H9 (cell line): ENCODE data around the gene ZC3H10. TPM values are rescaled to one million over a fixed set of nuclear protein-coding genes. Genes with fewer than 3 reads are reported as not detected.

Experiments used
- DNase-seq: peaks from one replicate; pipeline ENCODE4 v3.0.0-alpha.2; 2017
- H2AFZ ChIP-seq: one replicate; pipeline ENCODE4 v1.6.1; 2013; ENCODE audit warnings: mild to moderate bottlenecking, low read length, control low read depth, moderate library complexity
- H2AK5ac ChIP-seq: 2 replicates; pipeline ENCODE4 v1.6.1; 2013; ENCODE audit warnings: low read length, control low read depth, mixed read lengths; ENCODE audit not compliant: insufficient read length
- H2BK120ac ChIP-seq: one replicate; pipeline ENCODE4 v1.6.1; 2013; ENCODE audit warnings: low read depth, mild to moderate bottlenecking, low read length, control low read depth, inconsistent platforms; ENCODE audit not compliant: poor library complexity, severe bottlenecking
- H2BK12ac ChIP-seq: 2 replicates; pipeline ENCODE4 v1.6.1; 2013; ENCODE audit warnings: low read length, control low read depth, mixed read lengths, low read depth; ENCODE audit not compliant: insufficient read length
- H2BK15ac ChIP-seq: 2 replicates; pipeline ENCODE4 v1.6.1; 2013; ENCODE audit warnings: low read depth, low read length, control low read depth
- H2BK20ac ChIP-seq: one replicate; pipeline ENCODE4 v1.6.1; 2013; ENCODE audit warnings: low read depth, mild to moderate bottlenecking, low read length, control low read depth, inconsistent platforms; ENCODE audit not compliant: poor library complexity, severe bottlenecking
- H2BK5ac ChIP-seq: 2 replicates; pipeline ENCODE4 v1.6.1; 2013; ENCODE audit warnings: low read length, control low read depth, mixed read lengths; ENCODE audit not compliant: insufficient read length
- H3K14ac ChIP-seq: 2 replicates; pipeline ENCODE4 v1.6.1; 2013; ENCODE audit warnings: low read length, control low read depth; ENCODE audit not compliant: insufficient read depth
- H3K18ac ChIP-seq: 2 replicates; pipeline ENCODE4 v1.6.1; 2013; ENCODE audit warnings: low read depth, mild to moderate bottlenecking, mixed read lengths, low read length, control low read depth; ENCODE audit not compliant: insufficient read length
- H3K23ac ChIP-seq: 2 replicates; pipeline ENCODE4 v1.6.1; 2013; ENCODE audit warnings: low read length, control low read depth, mixed read lengths, low read depth; ENCODE audit not compliant: insufficient read length
- H3K23me2 ChIP-seq: 2 replicates; pipeline ENCODE4 v1.6.1; 2013; ENCODE audit warnings: low read depth, mild to moderate bottlenecking, mixed read lengths, low read length, control low read depth; ENCODE audit not compliant: insufficient read length, poor library complexity, severe bottlenecking
- H3K27ac ChIP-seq: 2 replicates; pipeline ENCODE4 v1.5.1; 2013; ENCODE audit warnings: low read length, control low read depth, mixed read lengths, low read depth; ENCODE audit not compliant: insufficient read length
- H3K27me3 ChIP-seq: 2 replicates; pipeline ENCODE4 v1.6.1; 2013; ENCODE audit warnings: low read length, control low read depth, inconsistent platforms; ENCODE audit not compliant: insufficient read depth
- H3K4ac ChIP-seq: 2 replicates; pipeline ENCODE4 v1.6.1; 2013; ENCODE audit warnings: low read depth, mild to moderate bottlenecking, control low read depth, inconsistent platforms, low read length, moderate library complexity
- H3K4me1 ChIP-seq: 2 replicates; pipeline ENCODE4 v1.6.1; 2013; ENCODE audit warnings: low read length, control low read depth, inconsistent platforms; ENCODE audit not compliant: insufficient read depth
- H3K4me2 ChIP-seq: 2 replicates; pipeline ENCODE4 v1.6.1; 2013; ENCODE audit warnings: low read length, control low read depth, mixed read lengths; ENCODE audit not compliant: insufficient read length, insufficient read depth
- H3K56ac ChIP-seq: 2 replicates; pipeline ENCODE4 v1.6.1; 2013; ENCODE audit warnings: low read depth, mild to moderate bottlenecking, mixed read lengths, low read length, control low read depth; ENCODE audit not compliant: insufficient read length
- H3K79me1 ChIP-seq: 2 replicates; pipeline ENCODE4 v1.6.1; 2013; ENCODE audit warnings: low read depth, mild to moderate bottlenecking, moderate library complexity, low read length, control low read depth, inconsistent platforms; ENCODE audit not compliant: insufficient read depth, poor library complexity, severe bottlenecking
- H3K79me2 ChIP-seq: 2 replicates; pipeline ENCODE4 v1.6.1; 2013; ENCODE audit warnings: low read length, control low read depth, inconsistent platforms; ENCODE audit not compliant: insufficient read depth
- H3K9ac ChIP-seq: 2 replicates; pipeline ENCODE4 v1.6.1; 2013; ENCODE audit warnings: low read length, control low read depth, mixed read lengths; ENCODE audit not compliant: insufficient read length; ENCODE audit errors: extremely low read depth
- H3K9me3 ChIP-seq: one replicate; pipeline ENCODE4 v1.6.1; 2013; ENCODE audit warnings: low read depth, low read length, inconsistent platforms; ENCODE audit not compliant: control insufficient read depth
- H3T11ph ChIP-seq: one replicate; pipeline ENCODE4 v1.6.1; 2013; ENCODE audit warnings: mild to moderate bottlenecking, low read length, control low read depth, inconsistent platforms
- H4K20me1 ChIP-seq: one replicate; pipeline ENCODE4 v1.6.1; 2013; ENCODE audit not compliant: control insufficient read depth, insufficient read length, insufficient read depth
- H4K5ac ChIP-seq: 2 replicates; pipeline ENCODE4 v1.6.1; 2013; ENCODE audit warnings: low read depth, mild to moderate bottlenecking, mixed read lengths, low read length, control low read depth; ENCODE audit not compliant: insufficient read length
- H4K8ac ChIP-seq: replicated peaks from 2 replicates; pipeline ENCODE4 v1.6.1; 2013; ENCODE audit warnings: low read length, control low read depth, mixed read lengths, low read depth; ENCODE audit not compliant: insufficient read length
- H4K91ac ChIP-seq: 2 replicates; pipeline ENCODE4 v1.6.1; 2013; ENCODE audit warnings: low read depth, mild to moderate bottlenecking, moderate library complexity, mixed read lengths, low read length, control low read depth; ENCODE audit not compliant: insufficient read length
- H3K27ac Mint-ChIP-seq, 3 experiments: 2 replicates in 2 of 3; 3 replicates in 1 of 3; pipeline ENCODE4 v1.8.0; 2020 to 2021; ENCODE audit warnings: mixed read lengths in 3 of 3, mild to moderate bottlenecking in 1 of 3, moderate library complexity in 1 of 3
- H3K27me3 Mint-ChIP-seq: 2 replicates; pipeline ENCODE4 v1.8.0; 2021; ENCODE audit warnings: low read depth, mild to moderate bottlenecking, moderate library complexity, mixed read lengths
- H3K36me3 Mint-ChIP-seq, 3 experiments: 2 replicates in 2 of 3; 3 replicates in 1 of 3; pipeline ENCODE4 v1.8.0; 2020 to 2021; ENCODE audit warnings: low read depth in 3 of 3, mixed read lengths in 3 of 3; ENCODE audit not compliant: insufficient read depth in 1 of 3
- H3K4me1 Mint-ChIP-seq, 2 experiments: 2 replicates each; pipeline ENCODE4 v1.8.0; 2020; ENCODE audit warnings: mixed read lengths in 2 of 2
- H3K4me3 Mint-ChIP-seq, 2 experiments: 2 replicates in 1 of 2; 3 replicates in 1 of 2; pipeline ENCODE4 v1.8.0; 2020 to 2021; ENCODE audit warnings: mild to moderate bottlenecking in 2 of 2, mixed read lengths in 2 of 2, moderate library complexity in 1 of 2
- H3K9me3 Mint-ChIP-seq, 2 experiments: 2 replicates in 1 of 2; 3 replicates in 1 of 2; pipeline ENCODE4 v1.8.0; 2020; ENCODE audit warnings: mild to moderate bottlenecking in 2 of 2, mixed read lengths in 2 of 2, moderate library complexity in 1 of 2
- CTCF ChIP-seq: fragments of 200-600 bp; sonication (generic); conservative IDR thresholded peaks from 3 replicates; pipeline ENCODE4 v1.8.0; 2021; ENCODE audit warnings: antibody characterized with exemption, mild to moderate bottlenecking
- WGBS: extraction: QIAGEN DNeasy Blood & Tissue Kit; methylation state at CpG from one replicate; pipeline ENCODE4 v1.1.7; 2013; ENCODE audit warnings: missing lambda C conversion rate, low lambda C conversion rate, mixed read lengths; ENCODE audit not compliant: insufficient read length; ENCODE audit errors: extremely low coverage; 5-methylcytosine and 5-hydroxymethylcytosine counted together
- total RNA-seq: library from RNA; stranded (reverse); gene quantifications from 2 replicates; pipeline ENCODE4 v1.2.1, GENCODE V29; 2021

The ZC3H10 gene
- total RNA-seq, 1 experiment from 2014 or later = 9.4 TPM

GRCh38 chr12:56103823-56104108 lies 14.3 kb upstream of the ZC3H10 start:
- Histone ChIP-seq H3K23me2 (peaks cover 8% of the 10 kb centered on the region), H4K20me1 (no peaks in the 10 kb centered on the region), H3K23ac (no peak overlapping the region), H3K4me2 (peak overlapping the region; percentile 42), H3T11ph (no peak overlapping the region), H3K79me1 (no peaks in the 10 kb centered on the region), H3K4ac (no peak overlapping the region), H4K8ac (no peak overlapping the region), H4K91ac (no peak overlapping the region), H3K9ac (peak overlapping the region; percentile 66), H2BK120ac (no peak overlapping the region), H2AK5ac (no peak overlapping the region), H3K79me2 (peaks cover 17% of the 10 kb centered on the region; the same call in 1 of the 2 replicates), H3K14ac (no peak overlapping the region), H2BK5ac (no peak overlapping the region), H3K27me3 (no peaks in the 10 kb centered on the region), H3K56ac (no peak overlapping the region), H3K4me1 (peaks cover 8% of the 10 kb centered on the region; the same call in 1 of the 2 replicates), H3K27ac (no peak overlapping the region), H2AFZ (no peak overlapping the region), H2BK15ac (no peak overlapping the region), H3K9me3 (no peaks in the 10 kb centered on the region), H4K5ac (no peak overlapping the region), H3K18ac (no peak overlapping the region), H2BK20ac (no peak overlapping the region), H2BK12ac (no peak overlapping the region)
- Mint-ChIP-seq H3K36me3 (peaks cover 36 to 81% (median 64%) of the 10 kb centered on the region in 3 experiments), H3K9me3 (peaks cover 0 to 3% of the 10 kb centered on the region in 2 experiments; a peak in 1 of 5 replicates), H3K27ac (peak overlapping the region; percentile 95 to 99 (median 98)), H3K4me1 (peaks cover 22 to 27% of the 10 kb centered on the region in 2 experiments), H3K4me3 (peak overlapping the region; percentile 95 to 100), H3K27me3 (no peaks in the 10 kb centered on the region; the same call in 1 of the 2 replicates)
- WGBS = no CpG with 5 or more reads among the region's 8 CpGs
- TF ChIP-seq CTCF = no peak
- no peak for DNase-seq
